GM19025 (cell line): ENCODE data around the gene DNAJC2.

Source experiments
- ATAC-seq: cut with Tn5 transposase; IDR thresholded peaks from one replicate; pipeline ENCODE4 v1.9.1; 2021; ENCODE audit warnings: mild to moderate bottlenecking, low read depth, moderate library complexity; ENCODE audit not compliant: unreplicated experiment

The DNAJC2 gene, protein sequence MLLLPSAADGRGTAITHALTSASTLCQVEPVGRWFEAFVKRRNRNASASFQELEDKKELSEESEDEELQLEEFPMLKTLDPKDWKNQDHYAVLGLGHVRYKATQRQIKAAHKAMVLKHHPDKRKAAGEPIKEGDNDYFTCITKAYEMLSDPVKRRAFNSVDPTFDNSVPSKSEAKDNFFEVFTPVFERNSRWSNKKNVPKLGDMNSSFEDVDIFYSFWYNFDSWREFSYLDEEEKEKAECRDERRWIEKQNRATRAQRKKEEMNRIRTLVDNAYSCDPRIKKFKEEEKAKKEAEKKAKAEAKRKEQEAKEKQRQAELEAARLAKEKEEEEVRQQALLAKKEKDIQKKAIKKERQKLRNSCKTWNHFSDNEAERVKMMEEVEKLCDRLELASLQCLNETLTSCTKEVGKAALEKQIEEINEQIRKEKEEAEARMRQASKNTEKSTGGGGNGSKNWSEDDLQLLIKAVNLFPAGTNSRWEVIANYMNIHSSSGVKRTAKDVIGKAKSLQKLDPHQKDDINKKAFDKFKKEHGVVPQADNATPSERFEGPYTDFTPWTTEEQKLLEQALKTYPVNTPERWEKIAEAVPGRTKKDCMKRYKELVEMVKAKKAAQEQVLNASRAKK

DNA sequence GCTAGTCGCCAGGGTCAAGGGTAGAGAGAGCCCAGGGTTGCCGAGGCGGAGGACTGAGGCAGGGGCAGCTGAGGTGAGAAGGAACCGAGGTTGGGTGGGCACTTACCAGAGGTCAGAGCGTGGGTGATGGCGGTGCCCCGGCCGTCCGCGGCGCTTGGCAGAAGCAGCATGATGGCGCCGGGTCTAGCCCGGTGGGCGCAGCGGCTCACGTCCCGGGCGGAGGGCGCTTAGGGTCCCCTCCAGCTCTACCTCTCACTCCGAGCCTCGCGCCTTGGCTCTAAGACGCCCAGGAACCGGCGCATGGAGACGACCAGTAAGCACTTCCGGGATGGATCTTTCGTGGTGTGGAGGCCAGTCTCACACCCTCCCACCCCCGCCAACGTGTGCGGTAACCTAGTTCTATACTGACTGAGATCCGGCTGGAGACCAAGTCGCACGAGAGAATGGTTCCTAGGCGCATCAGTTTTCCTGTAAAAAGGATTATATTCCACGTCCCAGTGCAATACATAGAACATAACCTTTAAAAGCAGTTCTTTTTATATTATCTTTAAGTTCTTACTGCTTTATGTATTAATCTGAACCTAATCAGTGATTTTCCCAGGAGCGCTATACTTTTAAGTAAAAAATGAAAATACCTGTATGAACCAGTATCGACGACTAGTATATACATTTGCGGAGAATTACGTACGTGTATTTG is at the start of gene DNAJC2:
Gene DNAJC2 (minus strand): TSS at position 315 of the 697 bp plus-strand sequence. CDS start 145 bp downstream, at position 170.
- ATAC-seq: peak; percentile 73

DNA sequence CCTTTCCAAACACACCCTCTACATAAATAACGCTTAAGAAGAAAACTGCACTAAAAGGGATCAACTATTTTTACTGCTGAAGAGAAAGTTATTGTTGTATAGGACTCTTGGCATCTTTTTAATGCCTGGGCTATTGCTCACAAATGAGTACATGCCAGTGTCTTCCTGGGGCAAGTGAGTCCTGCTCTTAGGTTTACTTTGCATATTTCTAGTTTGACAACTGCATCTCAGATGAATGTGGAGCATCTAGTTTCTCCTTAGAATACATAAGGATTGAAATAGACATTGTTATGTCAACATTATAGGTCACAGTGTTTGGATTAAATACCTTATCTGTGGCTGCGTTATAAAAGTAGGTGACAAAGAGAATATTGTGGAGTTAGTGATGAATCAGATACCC is 47.4 kb upstream of the DNAJC2 start:
- ATAC-seq: no peak

DNA sequence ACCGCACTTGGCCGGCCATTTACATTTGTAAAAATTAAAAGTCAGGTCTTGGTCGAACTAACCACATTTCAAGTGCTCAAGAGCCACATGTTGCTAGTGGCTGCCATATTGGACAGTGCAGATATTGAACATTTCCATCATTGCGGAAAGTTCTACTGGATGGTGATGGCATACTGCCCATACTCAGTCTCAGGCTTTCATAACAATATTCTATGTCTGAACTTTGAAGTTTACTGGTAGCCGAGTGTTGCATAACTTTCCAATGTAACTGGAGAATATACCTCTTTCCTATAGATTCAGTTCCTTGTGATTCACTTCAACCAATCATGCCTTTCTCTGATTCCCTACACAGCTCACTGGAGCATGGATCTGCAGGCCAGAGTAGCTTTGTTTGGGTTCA is 46.6 kb upstream of the DNAJC2 start:
- no peak for ATAC-seq

DNA sequence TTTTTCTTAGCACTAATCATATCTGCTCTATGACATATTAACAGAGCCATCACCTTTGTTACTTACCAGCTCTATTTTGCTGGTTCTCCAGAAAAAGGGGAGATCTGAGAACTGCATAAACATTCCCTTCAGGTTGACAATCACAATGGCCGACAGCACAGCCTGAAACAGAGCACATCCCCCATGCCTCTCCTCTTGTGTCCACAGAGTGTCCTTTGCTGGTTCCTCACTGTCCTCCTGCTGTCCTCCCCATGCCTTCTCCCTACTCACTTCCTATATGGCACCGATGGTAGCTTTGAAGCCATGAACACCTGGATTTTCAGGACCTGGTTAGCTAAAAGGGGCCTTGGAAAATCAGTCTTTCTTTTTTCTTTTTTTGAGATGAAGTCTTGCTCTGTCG is 44.7 kb upstream of the DNAJC2 start:
- ATAC-seq: no peak

DNA sequence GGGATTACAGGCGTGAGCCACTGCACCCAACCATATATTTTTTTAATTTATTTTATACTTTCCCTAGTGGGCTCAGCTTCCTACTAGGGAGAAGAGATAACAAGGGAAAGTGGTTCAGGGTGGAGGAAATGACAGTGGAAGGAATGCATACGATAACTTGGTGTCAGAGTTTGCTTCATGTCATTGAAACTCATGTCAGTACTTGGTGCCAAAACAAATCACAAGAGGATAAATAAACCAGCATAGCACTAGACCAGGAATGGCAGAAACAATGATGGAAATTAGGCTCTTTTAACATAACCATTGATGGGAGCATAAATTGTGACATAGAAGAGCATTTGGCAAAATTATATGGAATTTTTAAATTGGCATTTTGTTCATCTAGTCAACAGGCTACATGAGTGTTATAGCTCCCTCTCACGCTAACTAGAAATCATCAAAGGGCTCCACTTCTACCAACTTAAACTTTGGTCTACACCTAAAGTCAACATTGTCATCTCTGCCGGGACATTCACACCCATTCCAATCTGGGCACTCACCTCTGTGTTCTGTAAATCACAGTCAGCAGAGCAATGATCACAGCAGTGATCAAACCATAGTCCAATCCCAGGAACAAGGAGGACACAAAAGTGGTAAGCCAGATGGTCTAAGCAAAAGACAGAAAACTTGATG is 44.0 kb upstream of the DNAJC2 start:
- ATAC-seq: no peak

DNA sequence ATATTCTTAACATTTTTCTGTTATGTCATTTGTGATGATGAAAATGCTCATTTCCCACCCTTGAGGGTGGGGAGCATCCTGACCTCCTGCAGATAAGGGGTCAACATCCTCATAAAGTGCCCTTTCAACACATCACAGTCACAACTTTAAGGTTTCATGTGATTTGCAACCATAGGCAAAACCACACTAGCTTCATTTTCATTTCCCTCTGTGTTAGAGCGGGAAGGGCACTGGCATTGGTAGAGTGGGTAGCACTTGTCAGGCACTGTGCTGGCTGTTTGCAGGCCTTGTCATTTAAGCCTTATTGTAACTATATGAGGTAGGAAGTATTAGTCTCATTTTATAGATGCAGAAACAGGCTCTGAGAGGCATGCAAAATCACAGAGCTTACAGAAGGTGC is 42.7 kb upstream of the DNAJC2 start:
- no peak for ATAC-seq

DNA sequence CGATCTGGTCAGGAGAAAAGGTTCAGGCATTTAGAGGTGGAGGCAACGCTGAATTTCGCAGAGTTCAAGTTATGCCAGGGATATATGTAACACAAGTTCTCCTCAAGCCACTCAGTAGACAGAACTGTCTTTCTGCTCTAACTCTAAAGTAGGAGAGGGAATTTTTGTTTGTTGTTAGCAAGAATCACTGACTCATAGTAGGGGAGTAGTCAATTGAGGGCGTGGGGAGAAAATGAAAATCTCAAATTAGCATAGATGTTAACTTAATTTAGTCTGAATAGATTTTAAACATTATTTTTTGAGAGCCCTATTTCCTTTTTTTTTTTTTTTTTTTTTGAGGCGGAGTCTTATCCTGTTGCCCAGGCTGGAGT is 37.5 kb upstream of the DNAJC2 start:
- no peak for ATAC-seq

DNA sequence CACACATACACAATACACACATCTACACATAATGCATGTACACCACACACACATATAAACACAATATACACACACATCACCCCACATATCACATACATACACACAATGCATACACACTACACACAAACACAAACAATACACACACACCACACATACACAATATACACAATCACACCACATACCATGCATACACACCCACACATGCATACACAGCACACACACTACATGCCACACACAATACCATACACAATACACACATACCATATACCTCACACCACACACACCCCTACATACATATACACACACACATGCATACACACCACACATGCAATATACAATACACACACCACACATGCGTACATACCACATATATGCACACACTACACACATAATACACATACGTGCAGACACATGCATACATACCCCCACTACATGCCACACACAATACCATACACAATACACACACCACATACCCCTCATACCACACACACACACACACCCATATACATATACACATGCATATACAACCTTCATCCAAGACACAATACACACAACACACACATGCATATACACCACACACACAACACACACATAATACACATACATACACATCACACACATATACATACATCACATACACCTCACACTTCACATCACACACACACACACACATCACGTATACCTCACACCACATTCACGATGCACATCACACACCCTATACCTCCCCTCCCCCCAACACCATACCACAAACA is 36.9 kb upstream of the DNAJC2 start:
- ATAC-seq: no peak

DNA sequence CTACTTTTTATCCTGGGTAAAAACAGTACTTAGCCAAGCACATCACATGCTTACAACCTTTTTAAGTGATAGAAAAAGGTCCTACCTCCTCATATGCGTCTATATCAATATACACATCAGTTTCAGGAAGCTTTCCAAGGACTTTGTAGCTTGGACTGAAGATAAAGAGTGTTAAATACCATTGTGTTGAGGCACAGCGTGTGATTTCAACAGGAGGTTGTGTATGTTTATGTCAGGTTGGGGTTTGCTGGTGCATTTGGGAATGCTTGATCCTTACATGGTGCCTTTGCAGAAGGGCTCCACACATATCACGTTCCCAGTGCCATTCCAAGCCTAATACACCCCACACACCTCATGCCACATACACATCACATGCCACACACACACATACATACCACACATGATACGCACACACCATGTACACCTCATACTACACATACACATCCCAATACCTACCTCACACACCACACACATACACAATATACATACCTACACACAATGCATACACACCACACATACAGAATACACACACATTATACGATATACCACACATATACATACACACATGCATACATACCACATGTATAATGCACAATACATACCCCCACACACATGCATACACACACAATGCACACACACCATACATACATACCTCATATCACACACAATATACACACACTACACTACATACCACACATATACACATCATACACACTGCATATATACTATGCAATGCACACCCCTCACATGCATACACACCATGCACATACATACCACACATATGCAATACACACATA is 36.0 kb upstream of the DNAJC2 start:
- ATAC-seq: no peak

DNA sequence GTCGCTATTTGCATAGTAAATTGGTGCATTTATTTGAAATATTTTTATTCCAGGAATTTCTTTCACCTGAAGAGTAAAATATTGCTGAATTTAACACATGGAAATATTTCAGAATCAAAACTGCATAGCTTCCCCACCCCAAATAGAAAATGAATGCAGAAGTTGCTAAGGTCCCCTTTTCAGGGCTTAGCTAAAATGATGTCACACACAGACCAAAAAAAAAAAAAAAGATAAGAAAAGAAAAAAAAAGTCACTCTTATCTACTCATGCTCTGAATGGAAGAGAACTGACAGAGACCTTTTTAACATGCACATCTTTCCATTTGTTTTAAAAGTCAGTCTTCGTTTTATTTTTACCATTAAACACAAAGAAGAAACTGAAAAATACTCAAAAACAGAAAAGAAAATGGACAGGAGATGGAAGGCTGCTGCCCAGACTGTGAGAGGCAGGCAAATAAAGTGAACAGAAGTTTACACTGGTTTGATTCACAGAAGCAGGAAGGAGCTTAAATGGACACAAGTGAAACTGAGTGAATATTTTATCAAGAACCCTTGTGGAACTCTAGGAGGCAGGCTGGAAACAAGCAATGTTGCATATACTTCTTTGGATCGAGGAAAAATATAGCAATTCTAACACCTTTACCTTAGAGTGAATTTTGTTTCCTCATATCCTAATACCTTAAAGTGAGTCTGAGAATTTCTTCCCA is 34.9 kb upstream of the DNAJC2 start:
- ATAC-seq: no peak

DNA sequence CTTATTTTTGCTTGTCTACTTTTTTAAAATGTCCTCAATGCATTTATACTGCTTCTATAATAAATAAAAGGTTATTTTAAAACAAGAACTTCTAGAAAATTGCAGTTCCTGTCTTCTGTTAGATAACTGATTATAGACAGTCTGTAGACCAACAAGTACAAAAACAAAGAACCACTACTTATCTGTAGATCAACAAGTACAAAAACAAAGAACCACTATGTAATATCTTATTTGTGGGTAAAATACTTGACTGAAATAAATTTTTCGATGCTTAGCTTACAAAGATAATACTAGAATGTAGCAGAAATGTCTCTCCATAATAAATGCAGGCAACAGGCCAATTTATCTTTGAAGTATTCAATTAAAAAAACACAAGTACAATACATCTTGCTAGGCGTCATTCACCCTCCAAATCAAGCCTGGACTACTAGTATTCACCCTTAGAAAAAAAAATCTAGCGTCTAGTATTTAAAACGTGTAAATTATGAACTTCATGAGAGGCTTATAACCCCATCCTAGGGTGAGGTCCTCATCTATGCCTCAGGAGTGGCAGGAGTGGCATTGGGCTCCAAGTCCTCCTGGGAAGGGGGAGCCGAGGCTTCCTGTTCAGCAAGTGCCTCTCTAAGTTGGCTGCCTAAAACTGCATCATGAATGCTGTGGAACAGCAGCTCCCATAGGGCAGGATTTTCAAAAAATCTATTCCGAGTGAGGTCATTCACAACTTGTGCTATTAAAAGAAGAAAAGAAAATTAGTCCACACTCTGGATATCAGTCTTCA is 29.5 kb upstream of the DNAJC2 start:
- ATAC-seq: no peak

DNA sequence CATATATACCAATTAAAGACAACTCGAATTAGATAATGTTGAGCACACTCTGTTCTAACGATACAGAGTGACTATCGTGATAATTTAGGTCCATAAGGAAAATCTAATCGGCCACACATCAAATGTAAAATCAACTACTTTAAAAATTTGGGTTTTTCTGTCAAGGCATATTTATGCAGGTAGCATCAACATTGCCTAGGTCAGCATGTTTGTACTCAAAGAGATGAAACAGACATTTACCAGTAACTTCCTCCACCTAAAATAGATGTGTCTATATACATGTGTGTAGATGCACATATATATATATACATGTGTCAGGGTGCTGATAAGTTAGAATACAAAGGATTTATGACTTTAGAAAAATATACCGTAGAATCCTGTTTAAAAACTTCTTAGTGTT is 24.9 kb upstream of the DNAJC2 start:
- no peak for ATAC-seq

DNA sequence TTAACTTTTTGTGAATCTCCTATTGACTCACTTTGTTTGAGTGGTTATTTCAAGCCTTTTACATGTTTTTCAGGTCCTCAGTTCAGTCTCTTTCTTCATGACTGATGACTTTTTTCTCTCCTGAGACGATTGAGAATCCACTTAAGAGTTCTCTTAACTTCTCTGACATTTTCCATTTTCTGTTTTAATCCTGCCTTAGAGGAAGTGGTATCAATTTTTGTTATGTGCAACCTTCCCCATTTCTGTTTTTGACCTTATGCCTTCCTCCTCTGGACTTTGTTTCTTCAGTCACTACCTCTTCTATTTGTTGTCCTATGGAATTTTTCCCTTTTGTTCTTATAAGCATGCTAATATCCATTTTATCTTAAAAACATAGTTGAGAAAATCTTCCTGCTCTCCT is 5.2 kb upstream of the DNAJC2 start:
- no peak for ATAC-seq

DNA sequence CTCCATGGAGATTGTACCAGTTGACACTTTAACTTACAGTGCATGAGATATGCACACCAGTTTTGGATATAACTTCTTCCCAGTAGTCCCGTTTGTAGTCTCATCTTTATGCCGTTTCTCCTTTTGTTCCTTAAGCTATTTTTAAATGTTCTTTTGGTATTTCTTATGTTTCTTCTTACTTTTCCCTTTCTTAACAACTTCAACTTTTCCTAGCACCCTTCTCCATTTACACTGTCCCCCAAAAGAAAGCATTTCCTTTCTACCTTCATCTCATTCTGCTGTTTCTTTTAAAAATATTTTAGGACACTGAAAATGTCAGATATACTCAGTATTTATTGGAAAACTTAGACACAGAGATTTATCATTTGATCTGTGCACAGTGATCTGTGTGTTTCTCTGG is 4.4 kb upstream of the DNAJC2 start:
- no peak for ATAC-seq

DNA sequence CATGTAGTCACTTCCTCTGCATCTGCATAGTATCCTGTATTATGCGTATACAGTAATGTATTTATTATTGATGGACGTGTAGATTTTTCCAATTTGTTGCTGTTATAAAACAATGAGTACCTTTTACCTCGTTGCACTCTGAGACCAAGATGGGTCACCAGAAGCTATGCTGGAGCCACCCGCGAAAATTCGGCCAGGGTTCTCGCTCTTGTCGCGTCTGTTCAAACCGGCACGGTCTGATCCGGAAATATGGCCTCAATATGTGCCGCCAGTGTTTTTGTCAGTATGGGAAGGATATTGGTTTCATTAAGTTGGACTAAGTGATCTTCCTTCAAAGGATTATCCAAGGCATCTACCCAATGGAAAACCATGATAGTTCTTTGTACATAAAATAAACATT is 3.9 kb upstream of the DNAJC2 start:
- ATAC-seq: no peak

DNA sequence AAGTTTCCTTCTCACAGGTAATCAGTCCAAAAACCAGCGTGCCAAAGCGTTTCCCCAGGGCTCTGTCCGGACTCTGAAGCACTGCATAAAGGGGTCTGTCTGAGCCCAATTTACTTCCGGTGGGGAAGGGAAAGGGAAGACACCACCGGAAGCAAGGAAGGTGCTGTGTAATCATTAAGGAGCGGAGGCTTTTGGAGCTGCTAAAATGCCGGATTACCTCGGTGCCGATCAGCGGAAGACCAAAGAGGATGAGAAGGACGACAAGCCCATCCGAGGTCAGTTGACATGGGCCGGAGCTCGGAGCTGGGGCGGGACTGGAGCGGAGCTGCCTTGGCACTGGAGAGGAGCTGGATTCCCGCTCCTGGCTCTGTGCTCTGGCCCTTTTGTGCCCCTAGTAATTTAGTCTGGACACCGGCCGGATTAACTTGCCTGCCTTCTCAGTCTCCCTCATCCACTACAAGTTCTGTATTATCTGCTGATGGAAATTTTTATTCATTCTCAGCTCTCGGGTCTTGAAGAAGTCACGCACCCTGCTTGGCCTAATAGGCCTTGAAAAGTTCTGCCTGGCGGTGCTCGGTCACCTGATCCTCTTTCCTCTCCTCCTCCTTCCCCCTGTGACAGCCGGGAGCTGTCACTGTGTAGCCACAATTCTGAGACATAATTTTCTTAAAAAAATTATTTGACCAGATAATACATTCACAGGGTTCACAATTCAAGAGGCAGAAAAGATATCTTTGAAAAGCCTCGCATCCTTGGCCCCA is 3.1 kb upstream of the DNAJC2 start, which contains the start of gene PSMC2:
Gene PSMC2 (plus strand): TSS at position 137 of the 761 bp plus-strand sequence. CDS start 69 bp downstream, at position 206.
- peak; percentile 71 for ATAC-seq

DNA sequence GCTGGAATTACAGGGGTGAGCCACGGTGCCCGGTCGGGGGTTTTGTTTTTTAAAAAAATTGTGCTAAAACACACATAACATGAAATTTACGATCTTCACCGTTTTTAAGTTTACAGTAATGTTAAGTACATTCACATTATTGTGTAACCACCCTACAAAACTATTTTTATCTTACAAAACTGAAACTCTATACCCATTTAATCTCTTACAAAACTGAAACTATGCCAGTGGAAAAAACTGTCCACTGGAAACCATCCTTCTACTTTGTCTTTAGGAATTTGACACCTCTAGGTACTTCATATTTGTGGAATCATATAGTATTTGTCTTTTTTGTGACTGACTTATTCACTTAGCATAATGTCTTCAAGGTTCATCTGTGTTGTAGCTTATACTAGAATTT is 1.8 kb upstream of the DNAJC2 start:
- no peak for ATAC-seq
